Liver (tissue), 3 donors: ENCODE results near the gene COA1.

Source experiments
- ATF3 ChIP-seq: IDR thresholded peaks from 2 replicates; pipeline ENCODE4 v1.6.1; 2016; ENCODE audit warnings: antibody characterized with exemption
- CTCF ChIP-seq: fragments of 150-350 bp; IDR thresholded peaks from 2 replicates; pipeline ENCODE4 v1.5.1; 2017; ENCODE audit warnings: improper control_type of control experiment, low read depth, low read length; ENCODE audit not compliant: missing input control
- FOXA1 ChIP-seq: IDR thresholded peaks from 2 replicates; pipeline ENCODE4 v1.6.1; 2016; ENCODE audit warnings: antibody characterized with exemption
- GABPA ChIP-seq, 2 donors: IDR thresholded peaks in 1 of 2; conservative IDR thresholded peaks in 1 of 2; 2 replicates each; pipeline ENCODE4 v1.6.1; 2016; ENCODE audit warnings: antibody characterized with exemption in 2 of 2, mild to moderate bottlenecking in 1 of 2, moderate library complexity in 1 of 2
- HNF4A ChIP-seq, 2 donors: conservative IDR thresholded peaks; 2 replicates each; pipeline ENCODE4 v1.6.1; 2016; ENCODE audit warnings: antibody characterized with exemption in 2 of 2, mild to moderate bottlenecking in 2 of 2
- HNF4G ChIP-seq: IDR thresholded peaks from 2 replicates; pipeline ENCODE4 v1.6.1; 2016; ENCODE audit warnings: antibody characterized with exemption
- JUND ChIP-seq, 2 donors: IDR thresholded peaks; 2 replicates each; pipeline ENCODE4 v1.6.1; 2016; ENCODE audit warnings: antibody characterized with exemption in 2 of 2
- MAX ChIP-seq: IDR thresholded peaks from 2 replicates; pipeline ENCODE4 v1.6.1; 2016; ENCODE audit warnings: antibody characterized with exemption
- RAD21 ChIP-seq, 2 donors: IDR thresholded peaks; 2 replicates each; pipeline ENCODE4 v1.6.1; 2016; ENCODE audit warnings: antibody characterized with exemption in 2 of 2, mild to moderate bottlenecking in 2 of 2
- REST ChIP-seq: IDR thresholded peaks from 2 replicates; pipeline ENCODE4 v1.6.1; 2016; ENCODE audit warnings: antibody characterized with exemption, mild to moderate bottlenecking
- TAF1 ChIP-seq: conservative IDR thresholded peaks from 2 replicates; pipeline ENCODE4 v1.6.1; 2016; ENCODE audit warnings: antibody characterized with exemption, mild to moderate bottlenecking
- YY1 ChIP-seq: IDR thresholded peaks from 2 replicates; pipeline ENCODE4 v1.6.1; 2016; ENCODE audit warnings: antibody characterized with exemption, mild to moderate bottlenecking
- ZBTB33 ChIP-seq: IDR thresholded peaks from 2 replicates; pipeline ENCODE4 v1.6.1; 2016; ENCODE audit warnings: antibody characterized with exemption
- donor health status: healthy.
- donor health status: healthy.

- TF ChIP-seq CTCF (no peak), MAX (no peak), ZBTB33 (no peak), YY1 (no peak), GABPA (IDR thresholded peaks at IDR 0.05 in 1 of 2, conservative IDR thresholded peaks at IDR 0.05 in 1 of 2) (no peak), HNF4A (conservative IDR thresholded peaks at IDR 0.05) (no peak), ATF3 (no peak), JUND (IDR thresholded peaks at IDR 0.05) (no peak), TAF1 (no peak), FOXA1 (no peak), RAD21 (IDR thresholded peaks at IDR 0.05) (no peak), REST (no peak), HNF4G (no peak)
Observed at GRCh38 chr7:43593010-43593409, 136.3 kb downstream of the COA1 start.
